Panc1 (cell line): ENCODE results near the gene NUCB2. TPM values are rescaled to one million over a fixed set of nuclear protein-coding genes. Genes with fewer than 3 reads are reported as not detected.

Source experiments
- ATAC-seq: fragments of 200-7000 bp; cut with Tn5 transposase; 2 replicates; pipeline ENCODE4 v1.9.1; 2020; ENCODE audit warnings: mild to moderate bottlenecking, moderate library complexity
- BruUV-seq: library from RNA; stranded (reverse); fragments of 400-500 nt; replicated peaks from 2 replicates; lab custom pipeline; 2021; lab: Mats Ljungman, UMichigan
- CTCF ChIA-PET: fragments of 300-600 bp; sonication (Branson Sonifier 250); formaldehyde crosslinking; loops from one replicate; lab custom pipeline; 2022; ENCODE audit warnings: antibody characterized with exemption; lab: Charles Lee
- POLR2A ChIA-PET: fragments of 300-600 bp; sonication (Branson Sonifier 250); formaldehyde crosslinking; loops from one replicate; lab custom pipeline; 2022; ENCODE audit warnings: antibody characterized with exemption; lab: Charles Lee
- DNase-seq: peaks from one replicate; pipeline ENCODE4 v3.0.0-alpha.2; 2010; ENCODE audit warnings: low read depth, low spot score
- H3K27ac ChIP-seq: 2 replicates; pipeline ENCODE4 v1.5.1; 2011; ENCODE audit warnings: mild to moderate bottlenecking, low read length, inconsistent platforms
- H3K27me3 ChIP-seq: fragments of 200-500 bp; sonication (Bioruptor generic); 2 replicates; pipeline ENCODE4 v1.6.0; 2014; ENCODE audit warnings: low read length, inconsistent platforms; ENCODE audit not compliant: control insufficient read depth, insufficient read depth
- H3K36me3 ChIP-seq: fragments of 200-500 bp; sonication (Bioruptor generic); 2 replicates; pipeline ENCODE4 v1.5.1; 2014; ENCODE audit warnings: inconsistent platforms, mild to moderate bottlenecking, low read length, moderate library complexity; ENCODE audit not compliant: control insufficient read depth, insufficient read depth
- H3K4me1 ChIP-seq: 2 replicates; pipeline ENCODE4 v1.5.1; 2011; ENCODE audit warnings: inconsistent platforms, mild to moderate bottlenecking, low read length, moderate library complexity; ENCODE audit not compliant: control insufficient read depth, insufficient read depth
- H3K4me3 ChIP-seq, 2 experiments: 2 replicates each; pipeline ENCODE4 v1.5.1; 2011 to 2012; ENCODE audit warnings: low read depth in 2 of 2, low read length in 2 of 2, mild to moderate bottlenecking in 2 of 2, inconsistent platforms in 1 of 2, moderate library complexity in 1 of 2
- H3K9me3 ChIP-seq: fragments of 200-500 bp; sonication (Bioruptor generic); 2 replicates; pipeline ENCODE4 v1.5.1; 2014; ENCODE audit warnings: low read depth, mild to moderate bottlenecking, inconsistent platforms, low read length, moderate library complexity; ENCODE audit not compliant: control insufficient read depth, insufficient read depth
- POLR2AphosphoS5 ChIP-seq: IDR thresholded peaks from 2 replicates; pipeline ENCODE4 v1.6.1; 2012; ENCODE audit warnings: mild to moderate bottlenecking, low read depth, low read length, moderate library complexity
- in situ Hi-C: cut with HindIII; loops from 2 replicates; pipeline ENCODE4 v1.10.0; 2016; ENCODE audit warnings: low sequenced_read_pairs, low pct_unique_long_range_greater_than_20kb
- intact Hi-C: fragments of 100-400 bp; cut with micrococcal nuclease; formaldehyde crosslinking; loops from one replicate; pipeline ENCODE4 v1.10.0; 2022; ENCODE audit not compliant: unreplicated experiment
- total RNA-seq: library from RNA; stranded (reverse); gene quantifications from one replicate; pipeline ENCODE4 v1.2.1, GENCODE V29; 2021; ENCODE audit not compliant: unreplicated experiment
- TF ChIP-seq, protein P1 (sequence below): fragments of 450-650 bp; IDR thresholded peaks from 2 replicates; pipeline ENCODE4 v1.5.1; 2017; ENCODE audit warnings: mild to moderate bottlenecking
- TF ChIP-seq, protein P2 (sequence below), 2 experiments: IDR thresholded peaks; 2 replicates each; pipeline ENCODE4 v1.6.1; 2011 to 2012; ENCODE audit warnings: low read depth in 2 of 2, control low read depth in 1 of 2, low read length in 1 of 2, mild to moderate bottlenecking in 1 of 2, moderate library complexity in 1 of 2; ENCODE audit not compliant: insufficient read depth in 1 of 2

The NUCB2 gene
- total RNA-seq, 1 experiment from 2014 or later: 62.2 TPM

DNA sequence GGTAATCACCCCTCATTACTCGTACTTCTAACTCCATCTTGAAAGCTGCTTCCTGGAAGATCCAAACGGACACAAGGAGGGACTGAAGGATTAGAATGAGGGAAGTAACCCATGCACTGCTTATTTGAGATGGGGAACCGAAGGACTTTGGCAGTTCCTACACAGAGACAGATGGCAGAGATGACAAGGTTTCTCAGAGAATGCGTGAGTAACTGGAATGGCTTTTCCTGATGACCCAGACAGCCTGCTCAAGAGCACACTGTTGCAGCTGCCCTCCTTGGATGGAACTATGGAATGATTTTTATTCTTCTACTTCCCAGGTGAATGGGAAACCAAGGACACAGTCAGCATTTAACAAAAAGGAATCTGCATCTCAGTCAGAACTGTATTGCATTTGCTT is 104.6 kb downstream of the NUCB2 start:
- intact Hi-C loops: loop anchor here (5.0 kb wide), 1 partner anchor 149 kb away; no protein-coding TSS in a partner anchor
- Histone ChIP-seq H3K27ac (no peak overlapping the region), H3K36me3 (no peaks in the 10 kb centered on the region), H3K4me3 (no peak overlapping the region), H3K9me3 (no peaks in the 10 kb centered on the region), H3K27me3 (no peaks in the 10 kb centered on the region), H3K4me1 (no peaks in the 10 kb centered on the region)
- DNase-seq: no peak
- no peak for TF ChIP-seq POLR2AphosphoS5
- TF ChIP-seq, protein P1, sequence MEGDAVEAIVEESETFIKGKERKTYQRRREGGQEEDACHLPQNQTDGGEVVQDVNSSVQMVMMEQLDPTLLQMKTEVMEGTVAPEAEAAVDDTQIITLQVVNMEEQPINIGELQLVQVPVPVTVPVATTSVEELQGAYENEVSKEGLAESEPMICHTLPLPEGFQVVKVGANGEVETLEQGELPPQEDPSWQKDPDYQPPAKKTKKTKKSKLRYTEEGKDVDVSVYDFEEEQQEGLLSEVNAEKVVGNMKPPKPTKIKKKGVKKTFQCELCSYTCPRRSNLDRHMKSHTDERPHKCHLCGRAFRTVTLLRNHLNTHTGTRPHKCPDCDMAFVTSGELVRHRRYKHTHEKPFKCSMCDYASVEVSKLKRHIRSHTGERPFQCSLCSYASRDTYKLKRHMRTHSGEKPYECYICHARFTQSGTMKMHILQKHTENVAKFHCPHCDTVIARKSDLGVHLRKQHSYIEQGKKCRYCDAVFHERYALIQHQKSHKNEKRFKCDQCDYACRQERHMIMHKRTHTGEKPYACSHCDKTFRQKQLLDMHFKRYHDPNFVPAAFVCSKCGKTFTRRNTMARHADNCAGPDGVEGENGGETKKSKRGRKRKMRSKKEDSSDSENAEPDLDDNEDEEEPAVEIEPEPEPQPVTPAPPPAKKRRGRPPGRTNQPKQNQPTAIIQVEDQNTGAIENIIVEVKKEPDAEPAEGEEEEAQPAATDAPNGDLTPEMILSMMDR: no peak
- TF ChIP-seq, protein P2, sequence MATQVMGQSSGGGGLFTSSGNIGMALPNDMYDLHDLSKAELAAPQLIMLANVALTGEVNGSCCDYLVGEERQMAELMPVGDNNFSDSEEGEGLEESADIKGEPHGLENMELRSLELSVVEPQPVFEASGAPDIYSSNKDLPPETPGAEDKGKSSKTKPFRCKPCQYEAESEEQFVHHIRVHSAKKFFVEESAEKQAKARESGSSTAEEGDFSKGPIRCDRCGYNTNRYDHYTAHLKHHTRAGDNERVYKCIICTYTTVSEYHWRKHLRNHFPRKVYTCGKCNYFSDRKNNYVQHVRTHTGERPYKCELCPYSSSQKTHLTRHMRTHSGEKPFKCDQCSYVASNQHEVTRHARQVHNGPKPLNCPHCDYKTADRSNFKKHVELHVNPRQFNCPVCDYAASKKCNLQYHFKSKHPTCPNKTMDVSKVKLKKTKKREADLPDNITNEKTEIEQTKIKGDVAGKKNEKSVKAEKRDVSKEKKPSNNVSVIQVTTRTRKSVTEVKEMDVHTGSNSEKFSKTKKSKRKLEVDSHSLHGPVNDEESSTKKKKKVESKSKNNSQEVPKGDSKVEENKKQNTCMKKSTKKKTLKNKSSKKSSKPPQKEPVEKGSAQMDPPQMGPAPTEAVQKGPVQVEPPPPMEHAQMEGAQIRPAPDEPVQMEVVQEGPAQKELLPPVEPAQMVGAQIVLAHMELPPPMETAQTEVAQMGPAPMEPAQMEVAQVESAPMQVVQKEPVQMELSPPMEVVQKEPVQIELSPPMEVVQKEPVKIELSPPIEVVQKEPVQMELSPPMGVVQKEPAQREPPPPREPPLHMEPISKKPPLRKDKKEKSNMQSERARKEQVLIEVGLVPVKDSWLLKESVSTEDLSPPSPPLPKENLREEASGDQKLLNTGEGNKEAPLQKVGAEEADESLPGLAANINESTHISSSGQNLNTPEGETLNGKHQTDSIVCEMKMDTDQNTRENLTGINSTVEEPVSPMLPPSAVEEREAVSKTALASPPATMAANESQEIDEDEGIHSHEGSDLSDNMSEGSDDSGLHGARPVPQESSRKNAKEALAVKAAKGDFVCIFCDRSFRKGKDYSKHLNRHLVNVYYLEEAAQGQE (IDR thresholded peaks at IDR 0.05; ENCODE audit: insufficient read depth in 1 of 2, low read depth in 2 of 2, low read length in 1 of 2): no peak
- POLR2A ChIA-PET: no interaction called here
- CTCF ChIA-PET: no interaction called here
- in situ Hi-C loops: no loop called here
- no TSS peak for BruUV-seq
- ATAC-seq: no peak

Other genes starting within 250 kb of the NUCB2 start
- gene RPS13, start 199.1 kb upstream of the NUCB2 start, total RNA-seq: 882 TPM
- gene PIK3C2A, start 68.8 kb upstream of the NUCB2 start, total RNA-seq: 68.3 TPM
- gene NCR3LG1, start 75.1 kb downstream of the NUCB2 start, total RNA-seq: 8.6 TPM
- gene KCNJ11, start 111.9 kb downstream of the NUCB2 start, total RNA-seq: 0.67 TPM
- gene ABCC8, start 200.1 kb downstream of the NUCB2 start, total RNA-seq: 0.18 TPM